ENCODE data around the gene KLHDC2. TPM values are rescaled to one million over a fixed set of nuclear protein-coding genes. Genes with fewer than 3 reads are reported as not detected.
"Not testable (repeated sequence)": the region's sequence is repeated elsewhere in the genome, so short reads cannot be mapped to it uniquely, and the experiment has no call there.

KLHDC2 gene
- polyA plus RNA-seq, 3 donors from 2014 or later: 61.3 to 68.1 (median 63.8) TPM

- H3K36me3 Mint-ChIP-seq: peaks cover 12 to 46% (median 34%) of the 10 kb centered on the region in 3 donors
- DNase-seq: no peak
- H3K27ac Mint-ChIP-seq: peak overlapping the region in 1 of 6 donors; percentile 35
- no peaks in the 10 kb centered on the region for H3K9me3 Mint-ChIP-seq
- peaks cover 0 to 2% (median 2%) of the 10 kb centered on the region in 3 donors for H3K27me3 Mint-ChIP-seq (ENCODE audit: low read depth in 3 of 3)
- H3K4me1 Mint-ChIP-seq: peaks cover 2 to 4% of the 10 kb centered on the region in 2 donors
- H3K4me3 Mint-ChIP-seq: no peak overlapping the region
These were observed 40.8 kb downstream of the KLHDC2 start for GRCh38 chr14:49808780-49809179.

- H3K4me1 Mint-ChIP-seq; DNase-seq; H3K27me3 Mint-ChIP-seq (ENCODE audit: low read depth in 3 of 3); H3K4me3 Mint-ChIP-seq; H3K9me3 Mint-ChIP-seq: not testable (repeated sequence)
- Mint-ChIP-seq H3K36me3 (peaks cover 43 to 80% (median 70%) of the 10 kb centered on the region in 3 donors), H3K27ac (peak overlapping the region in 2 of 6 donors; percentile 11 to 76)
These were observed 48.2 kb downstream of the KLHDC2 start for GRCh38 chr14:49816118-49816517.

GRCh38 chr14:49816844-49817243 is 48.9 kb downstream of the KLHDC2 start:
- peaks cover 0 to 7% (median 5%) of the 10 kb centered on the region in 6 donors for H3K9me3 Mint-ChIP-seq
- H3K4me1 Mint-ChIP-seq: peaks cover 1 to 7% of the 10 kb centered on the region in 2 donors
- no peak overlapping the region for H3K4me3 Mint-ChIP-seq
- peaks cover 41 to 73% (median 62%) of the 10 kb centered on the region in 3 donors for H3K36me3 Mint-ChIP-seq
- no peak for DNase-seq
- peaks cover 1 to 7% (median 2%) of the 10 kb centered on the region in 3 donors for H3K27me3 Mint-ChIP-seq (ENCODE audit: low read depth in 3 of 3)
- H3K27ac Mint-ChIP-seq: peak overlapping the region in 2 of 6 donors; percentile 11 to 32

- Mint-ChIP-seq H3K4me1 (peaks cover 0 to under 1% of the 10 kb centered on the region in 2 donors), H3K27ac (no peak overlapping the region), H3K9me3 (peaks cover 0 to 7% (median 5%) of the 10 kb centered on the region in 6 donors), H3K27me3 (ENCODE audit: low read depth in 3 of 3) (peaks cover 1 to 5% (median 2%) of the 10 kb centered on the region in 3 donors), H3K4me3 (no peak overlapping the region), H3K36me3 (peaks cover 30 to 54% (median 51%) of the 10 kb centered on the region in 3 donors)
- no peak for DNase-seq
These were observed 52.2 kb downstream of the KLHDC2 start for GRCh38 chr14:49820176-49820575.

- Mint-ChIP-seq H3K36me3 (peaks cover 28 to 49% (median 32%) of the 10 kb centered on the region in 3 donors), H3K9me3 (no peaks in the 10 kb centered on the region), H3K4me1 (peaks cover 0 to 1% of the 10 kb centered on the region in 2 donors), H3K27ac (no peak overlapping the region), H3K27me3 (ENCODE audit: low read depth in 3 of 3) (no peaks in the 10 kb centered on the region), H3K4me3 (no peak overlapping the region)
- no peak for DNase-seq
These were observed 60.7 kb downstream of the KLHDC2 start for GRCh38 chr14:49828640-49829039.

Other genes starting within 250 kb of the KLHDC2 start
- 1,000 to 10,000 TPM; 2,323 to 7,295 (median 3,604) TPM for gene RPS29, start 181.8 kb upstream of the KLHDC2 start, polyA plus RNA-seq
- gene LRR1, start 169.2 kb upstream of the KLHDC2 start, polyA plus RNA-seq: 10 to 100 TPM; 10.6 to 14.4 (median 12.5) TPM
- gene RPL36AL, start 147.5 kb upstream of the KLHDC2 start, polyA plus RNA-seq: 100 to 1,000 TPM; 610 to 699 (median 654) TPM
- gene MGAT2, start 147.4 kb upstream of the KLHDC2 start, polyA plus RNA-seq: 10 to 100 TPM; 32.0 to 50.0 (median 37.8) TPM
- gene DNAAF2, start 132.9 kb upstream of the KLHDC2 start, polyA plus RNA-seq: 10 to 100 TPM; 13.3 to 17.2 (median 15.4) TPM
- 1 to 10 TPM; 1.4 to 6.4 (median 1.5) TPM for gene POLE2, start 79.9 kb upstream of the KLHDC2 start, polyA plus RNA-seq
- 1 to 10 TPM; 2.3 to 3.3 (median 2.5) TPM for gene KLHDC1, start 75.0 kb upstream of the KLHDC2 start, polyA plus RNA-seq
- gene NEMF, start 84.6 kb downstream of the KLHDC2 start, polyA plus RNA-seq: 10 to 100 TPM; 28.7 to 54.4 (median 33.4) TPM
- gene ARF6, start 124.9 kb downstream of the KLHDC2 start, polyA plus RNA-seq: 100 to 1,000 TPM; 163 to 242 (median 169) TPM